CD4-positive, alpha-beta T cell treated with Interleukin-21 for 1 hour (primary cell): ENCODE measurements around the gene EVA1A.

Experiments used
- DNase-seq: peaks from one replicate; pipeline ENCODE4 v3.0.0-alpha.2; 2020

Gene EVA1A, protein sequence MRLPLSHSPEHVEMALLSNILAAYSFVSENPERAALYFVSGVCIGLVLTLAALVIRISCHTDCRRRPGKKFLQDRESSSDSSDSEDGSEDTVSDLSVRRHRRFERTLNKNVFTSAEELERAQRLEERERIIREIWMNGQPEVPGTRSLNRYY

DNA sequence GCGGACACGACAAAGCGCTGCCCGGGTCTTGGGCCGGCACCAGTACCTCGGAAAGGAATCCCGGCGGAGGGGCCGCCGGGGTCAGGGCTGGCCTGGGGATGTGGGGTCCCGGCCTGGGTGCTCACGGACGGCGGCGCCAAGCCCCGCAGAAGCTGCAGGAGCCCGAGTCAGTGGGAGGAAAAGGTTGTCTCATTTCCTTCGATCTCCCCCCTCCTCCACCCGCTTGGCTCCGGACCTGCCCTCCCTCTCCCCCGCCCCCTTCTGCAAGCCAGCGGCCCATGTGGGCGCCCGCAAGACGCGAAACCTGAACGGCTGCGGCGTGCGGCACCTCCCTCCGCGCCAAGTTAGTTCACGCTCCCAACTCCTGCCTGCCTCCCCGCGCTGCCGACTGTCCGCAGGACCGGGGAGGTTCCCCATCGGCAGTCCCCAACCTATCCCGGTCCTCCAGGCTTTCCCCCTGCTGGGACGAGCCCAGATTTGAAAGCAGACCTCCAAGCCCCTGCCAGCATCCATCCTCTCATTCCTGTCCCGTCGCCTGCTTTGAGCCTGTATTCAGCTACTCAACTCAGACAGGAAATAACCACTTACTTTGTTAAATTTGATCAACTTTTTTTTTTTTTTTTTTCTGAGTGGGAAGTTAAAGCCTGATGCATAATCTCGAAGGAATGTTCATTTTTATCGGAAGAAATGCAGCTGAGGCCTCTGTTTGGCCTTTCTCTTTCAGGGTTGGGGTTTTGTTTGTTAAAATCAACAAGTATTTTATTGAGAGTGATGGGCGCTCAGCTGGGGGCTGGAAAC, at the start of gene EVA1A:
TSS of gene EVA1A (minus strand) at position 172 of the 798 bp plus-strand sequence. CDS start 42,799 bp downstream, outside the sequence.
- no peak for DNase-seq

DNA sequence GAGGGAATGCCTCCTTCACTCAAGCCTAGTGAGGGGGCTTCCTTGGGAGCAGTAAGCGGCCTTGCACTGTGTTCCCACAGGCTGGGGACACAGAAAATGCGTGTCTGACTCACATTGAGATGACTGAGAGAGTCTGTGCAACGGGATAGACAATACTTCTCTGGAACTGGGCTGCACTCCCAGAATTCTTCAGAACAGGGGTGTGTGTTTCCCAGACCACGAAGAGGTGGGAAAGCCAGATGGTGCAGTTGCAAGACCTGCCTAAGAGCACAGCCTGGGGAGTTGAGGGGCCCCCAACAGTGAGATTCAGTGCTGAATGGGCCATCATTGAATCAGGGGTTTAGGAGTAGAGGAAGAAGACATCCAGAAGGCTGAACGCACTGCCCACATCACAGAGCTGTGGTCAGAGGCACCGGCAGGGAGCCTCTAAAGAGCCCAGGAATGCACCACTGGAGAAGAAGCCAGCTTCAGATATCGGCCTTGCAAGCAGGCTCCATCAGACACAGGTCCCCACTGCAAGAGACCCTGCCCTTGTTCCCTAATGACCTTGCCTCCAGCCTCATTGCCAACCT, 49.3 kb upstream of the EVA1A start:
- DNase-seq, result no peak

DNA sequence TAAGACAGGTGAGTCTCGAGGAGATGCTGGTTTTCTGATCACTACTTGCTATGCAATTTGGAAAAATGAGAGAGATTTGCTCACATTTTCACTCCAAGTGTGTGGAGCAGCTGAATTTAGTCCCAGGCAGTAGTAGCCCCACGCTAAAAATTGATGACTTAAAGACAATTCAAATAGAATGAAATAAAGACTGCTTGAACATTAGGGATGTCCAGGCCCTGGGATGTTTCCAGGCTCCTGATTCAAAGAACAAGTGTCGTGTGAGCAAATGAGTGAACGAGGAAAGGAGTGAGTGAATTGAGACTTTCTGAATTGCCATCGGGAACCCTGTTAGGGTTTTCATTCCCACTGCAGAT, 48.6 kb upstream of the EVA1A start:
- no peak for DNase-seq

DNA sequence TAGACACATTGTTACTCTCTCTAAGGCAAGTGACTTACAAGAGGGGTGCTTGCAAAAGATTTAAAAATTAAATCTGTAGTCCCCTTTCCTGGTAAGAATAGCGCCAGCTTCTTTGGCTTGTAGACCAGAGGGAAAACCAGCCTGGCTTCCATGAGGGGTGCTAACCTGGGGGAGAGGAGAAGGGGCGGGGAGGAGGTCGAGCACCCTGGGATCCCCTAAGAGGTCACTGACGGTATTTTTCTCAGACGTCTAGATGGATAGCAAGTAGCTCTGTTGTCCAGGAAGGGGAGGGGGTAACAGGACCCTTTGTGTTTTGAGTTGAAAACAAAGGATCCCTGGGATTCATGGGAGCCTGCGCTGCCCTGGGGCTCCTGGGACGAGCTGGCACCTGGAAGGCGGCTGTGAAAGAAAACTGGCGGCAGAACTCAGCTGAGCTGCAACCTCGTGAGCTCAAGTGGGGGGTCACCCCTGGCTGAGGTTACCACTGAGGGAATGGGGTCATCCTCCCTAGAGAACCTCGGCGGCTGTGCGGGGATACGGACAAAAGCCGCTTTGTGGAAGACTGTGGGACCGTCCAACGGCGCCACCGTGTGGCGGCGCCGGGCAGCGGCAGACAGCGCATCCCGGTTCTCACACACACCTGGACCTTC, 48.1 kb upstream of the EVA1A start:
- DNase-seq, result peak; percentile 39

DNA sequence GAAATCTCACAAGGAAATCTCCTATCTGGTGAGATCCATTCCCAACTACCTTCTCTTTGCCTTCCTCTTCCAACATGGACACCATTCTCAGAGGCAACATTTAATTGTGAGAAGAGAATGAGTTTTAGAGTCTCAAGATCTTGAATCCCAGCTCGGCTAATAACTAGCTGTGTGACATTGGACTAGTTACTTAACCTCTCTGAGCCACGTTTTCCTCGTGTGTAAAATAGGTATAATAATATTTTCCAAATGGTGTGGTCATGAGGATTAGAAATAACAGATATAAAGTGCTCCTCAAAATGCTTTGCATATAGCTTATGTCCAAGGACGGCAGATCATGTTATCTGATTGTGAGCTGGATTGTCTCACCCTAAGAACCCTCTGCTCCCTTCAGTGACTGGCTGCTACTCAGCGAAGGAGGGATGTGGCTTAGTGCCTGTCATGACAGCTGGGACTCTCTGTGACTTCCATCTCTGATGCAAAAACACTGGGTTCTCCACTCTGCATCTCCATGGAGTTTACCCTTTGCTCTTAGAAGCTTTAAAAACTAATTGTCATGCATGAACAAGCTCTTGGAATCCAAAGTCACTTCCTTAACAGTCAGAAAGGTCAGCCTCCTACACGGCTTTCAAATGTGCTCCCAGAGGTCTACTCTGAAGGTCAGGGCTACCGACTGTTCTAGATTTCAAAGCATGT, 47.4 kb upstream of the EVA1A start:
- DNase-seq, result no peak

DNA sequence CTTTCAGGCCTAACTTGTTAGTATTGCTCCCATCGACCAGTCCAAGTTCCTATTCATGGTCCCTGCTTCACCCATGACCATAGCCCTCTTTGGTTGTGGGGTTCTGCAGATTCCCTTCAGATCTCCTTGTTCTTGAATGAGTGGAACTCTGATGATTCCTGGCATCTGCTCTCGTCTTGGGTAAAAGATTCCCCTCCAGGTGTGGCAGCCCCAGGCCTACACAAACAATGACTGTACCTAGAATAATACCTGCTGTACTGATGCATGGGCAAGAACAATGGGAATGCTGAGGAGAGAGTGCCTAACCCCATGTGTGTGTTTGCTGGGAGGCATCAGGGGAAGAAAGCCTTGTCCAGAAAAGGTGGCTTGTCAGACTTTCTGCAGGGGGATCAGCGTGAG, 46.7 kb upstream of the EVA1A start:
- DNase-seq, result no peak

DNA sequence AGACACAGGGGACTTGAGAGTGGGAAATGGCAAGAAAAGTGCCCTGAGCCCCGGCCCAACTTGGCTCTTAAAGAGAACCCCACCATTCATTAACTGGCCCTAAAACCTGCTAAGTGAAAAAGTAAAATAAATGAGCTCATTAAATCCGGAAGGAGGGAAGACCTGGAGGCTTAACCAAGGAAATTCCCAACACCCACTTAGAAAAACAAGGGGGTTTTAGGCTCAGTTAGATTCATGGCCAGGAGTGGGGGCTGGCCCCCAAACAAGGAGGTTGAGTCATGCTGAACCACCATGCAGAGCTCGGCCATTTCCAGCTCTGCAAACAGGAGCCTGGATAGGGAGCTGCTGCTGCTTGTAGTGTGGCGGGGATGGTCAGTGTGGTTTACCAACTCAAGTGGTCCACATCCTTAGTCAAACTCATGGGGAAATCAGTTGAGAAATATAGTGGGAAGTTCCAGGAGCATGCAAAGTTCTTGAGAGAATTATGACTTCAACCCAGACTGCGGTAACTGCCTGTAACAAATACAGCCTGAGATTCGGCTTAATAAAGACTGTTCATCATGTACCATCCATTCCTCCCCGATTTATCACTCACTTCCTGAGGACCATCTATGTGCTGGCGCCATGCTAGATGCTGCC, 46.1 kb upstream of the EVA1A start:
- DNase-seq, result no peak

DNA sequence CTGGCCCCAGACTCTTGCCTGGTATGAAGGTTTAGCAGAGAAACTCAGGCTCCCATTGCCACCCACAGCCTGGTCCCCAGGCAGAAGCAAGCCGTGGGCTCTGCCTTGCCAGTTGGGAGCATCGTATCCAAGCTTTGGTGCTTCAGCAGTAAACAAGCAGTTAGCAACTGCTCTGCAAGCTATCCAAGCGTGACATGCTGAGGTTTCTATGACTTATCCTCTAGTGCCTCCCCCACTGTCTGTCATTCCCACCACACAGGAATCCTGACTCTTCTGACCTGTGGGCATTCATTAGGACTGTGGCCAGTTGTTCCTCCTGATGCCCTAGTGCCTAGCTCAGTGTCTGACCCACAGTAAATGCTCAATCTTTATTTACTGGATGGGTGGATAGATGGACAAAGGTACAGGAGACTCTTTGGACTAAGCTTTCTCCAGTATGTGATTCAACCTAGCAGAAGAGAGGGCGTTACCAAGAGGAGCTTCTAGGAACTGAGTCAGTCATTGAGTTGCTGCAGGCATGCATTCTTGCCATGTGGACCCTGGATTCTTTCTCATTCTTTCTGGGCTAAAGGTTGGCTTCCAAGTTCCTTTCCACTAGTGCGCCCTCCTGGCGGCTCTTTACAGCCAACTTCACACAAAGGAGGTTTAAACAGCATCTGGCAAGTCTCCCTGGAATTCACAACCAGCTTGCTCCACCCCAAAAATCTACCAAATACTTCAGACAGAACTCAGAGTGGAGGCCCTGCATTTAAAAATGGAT, 45.2 kb upstream of the EVA1A start:
- DNase-seq, result no peak

DNA sequence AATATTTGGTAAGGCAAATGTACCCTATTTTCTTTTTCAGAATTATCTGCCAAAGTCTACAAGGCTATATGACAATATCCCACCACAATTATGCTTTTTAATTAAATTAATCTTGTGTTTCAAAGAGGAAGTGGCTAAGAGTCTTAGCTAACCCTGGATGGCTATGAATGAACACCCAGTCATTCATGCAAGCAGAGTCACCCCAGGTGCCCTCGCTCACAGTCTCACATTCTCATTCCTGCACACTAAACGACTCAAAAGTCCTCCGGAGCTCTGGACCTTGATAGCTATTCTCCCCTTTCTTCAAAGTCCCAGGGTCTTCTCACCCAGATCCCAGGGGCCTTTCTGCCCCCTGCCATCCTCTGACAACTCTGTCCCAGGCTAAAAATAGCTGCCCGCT, 43.7 kb upstream of the EVA1A start:
- no peak for DNase-seq

DNA sequence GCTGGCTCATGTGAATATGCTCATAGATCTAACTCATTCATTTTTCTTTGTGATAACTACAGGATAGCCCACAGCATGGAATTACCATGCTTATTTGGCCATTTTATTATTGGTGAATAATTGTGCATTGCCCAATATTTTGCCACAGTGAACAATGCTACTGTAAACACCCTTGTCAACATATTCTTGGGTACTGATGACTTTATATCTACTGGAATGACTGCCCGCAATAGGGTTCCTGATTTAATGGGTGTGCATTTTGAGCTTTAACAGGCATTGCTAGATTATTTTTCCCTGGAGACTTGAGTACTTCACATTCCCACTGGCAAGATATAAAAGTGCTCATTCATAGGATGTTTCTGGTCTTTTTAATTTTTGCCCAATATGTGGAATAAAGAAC, 42.7 kb upstream of the EVA1A start:
- DNase-seq, result no peak

DNA sequence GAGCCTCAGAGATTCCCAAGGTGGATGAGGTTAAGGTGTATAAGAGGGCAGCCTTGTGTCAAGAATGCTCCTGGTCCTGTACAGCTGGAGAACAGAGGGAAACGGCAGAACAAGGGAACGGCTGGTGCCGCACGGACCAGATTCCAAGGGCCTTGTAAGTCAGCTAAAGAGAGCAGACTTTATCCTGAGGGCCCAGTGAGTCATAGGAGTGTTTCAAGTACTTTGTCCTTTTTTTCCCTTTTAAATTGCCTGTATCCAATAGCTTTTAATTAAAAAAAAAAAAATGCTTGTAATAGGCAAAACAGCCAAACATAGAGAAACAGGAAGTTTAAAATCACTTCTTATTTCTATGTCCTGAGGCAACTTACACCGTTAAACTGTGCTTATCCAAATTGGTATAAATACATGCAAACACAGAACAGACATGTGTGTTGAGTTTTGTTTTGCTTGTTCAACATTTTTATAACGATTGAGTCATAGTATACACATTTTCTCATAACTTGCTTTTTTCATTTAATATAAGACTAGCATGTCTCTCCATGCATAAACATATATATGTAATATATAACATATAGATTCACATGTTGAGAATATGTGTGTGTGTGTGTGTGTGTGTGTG, 42.1 kb upstream of the EVA1A start:
- no peak for DNase-seq

DNA sequence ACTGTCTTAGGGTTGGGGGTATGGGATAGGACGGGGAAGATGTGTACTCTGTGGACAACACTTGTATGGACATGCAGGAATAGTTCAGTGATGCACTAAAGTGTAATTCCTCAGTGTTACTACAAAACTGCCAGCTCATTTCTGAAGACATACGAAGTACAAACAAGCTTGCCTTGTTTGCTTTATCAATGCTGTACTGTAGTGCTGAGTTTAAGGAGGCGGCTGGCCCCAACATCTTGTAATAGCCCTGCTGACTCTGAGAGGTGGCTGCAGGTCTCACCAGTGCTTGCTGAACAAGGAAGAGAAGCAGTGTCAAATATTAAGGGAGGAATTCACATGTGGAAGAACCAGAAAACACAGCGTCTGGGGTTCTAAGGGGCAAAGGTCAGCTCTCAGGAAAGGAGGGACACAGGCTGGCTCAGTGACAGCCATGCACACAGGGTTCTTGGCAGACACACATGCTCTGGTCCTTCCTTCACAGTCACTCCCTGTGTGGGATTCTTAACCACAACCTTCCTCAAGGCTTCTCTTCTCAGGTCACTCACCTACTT, 39.8 kb upstream of the EVA1A start:
- DNase-seq, result no peak

DNA sequence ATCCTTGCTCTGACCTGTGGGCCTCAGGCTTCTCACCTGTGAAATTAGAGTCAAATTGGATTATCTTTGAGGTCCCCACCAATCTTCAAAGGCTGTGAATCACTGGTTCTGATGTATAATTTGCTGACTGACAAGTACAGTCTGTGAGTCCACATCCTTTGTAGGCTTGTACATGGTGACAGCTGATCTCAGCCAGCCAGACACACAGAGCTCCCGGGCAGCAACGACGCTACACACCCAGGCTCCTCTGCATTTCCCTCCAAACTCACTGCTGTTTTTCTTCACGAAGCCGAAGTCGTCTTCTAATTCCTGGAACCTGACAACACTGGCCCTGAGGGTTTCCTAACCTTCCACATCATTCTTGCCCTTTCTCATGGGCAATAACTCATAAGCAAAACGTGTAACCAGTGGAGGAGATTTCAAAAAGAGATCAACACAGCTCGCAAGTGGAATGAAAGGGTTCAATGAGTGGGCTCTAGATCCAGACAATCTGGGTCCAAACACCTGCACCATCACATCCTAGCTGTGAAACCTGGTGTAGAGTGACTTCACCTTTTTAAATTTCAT, 37.9 kb upstream of the EVA1A start:
- no peak for DNase-seq

DNA sequence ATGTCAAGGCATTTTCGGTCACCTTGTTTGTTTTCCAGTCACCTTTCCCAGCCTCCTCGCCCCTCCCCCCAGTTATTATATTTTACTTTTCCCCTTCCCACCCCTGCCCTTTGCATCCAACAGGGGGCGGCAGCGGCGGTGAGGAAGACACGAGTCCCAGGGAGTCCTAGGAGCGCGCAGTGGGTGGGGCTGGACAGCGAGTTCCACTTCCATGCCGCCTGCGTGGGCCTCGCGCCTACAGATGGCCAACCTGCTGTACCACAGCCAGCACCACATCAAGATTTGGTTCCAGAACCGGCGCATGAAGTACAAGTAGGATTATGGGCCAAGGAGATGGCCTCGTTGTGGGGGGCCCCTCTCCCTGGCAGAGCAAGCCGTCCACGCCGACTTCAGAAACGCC, 37.2 kb upstream of the EVA1A start:
- DNase-seq, result no peak

DNA sequence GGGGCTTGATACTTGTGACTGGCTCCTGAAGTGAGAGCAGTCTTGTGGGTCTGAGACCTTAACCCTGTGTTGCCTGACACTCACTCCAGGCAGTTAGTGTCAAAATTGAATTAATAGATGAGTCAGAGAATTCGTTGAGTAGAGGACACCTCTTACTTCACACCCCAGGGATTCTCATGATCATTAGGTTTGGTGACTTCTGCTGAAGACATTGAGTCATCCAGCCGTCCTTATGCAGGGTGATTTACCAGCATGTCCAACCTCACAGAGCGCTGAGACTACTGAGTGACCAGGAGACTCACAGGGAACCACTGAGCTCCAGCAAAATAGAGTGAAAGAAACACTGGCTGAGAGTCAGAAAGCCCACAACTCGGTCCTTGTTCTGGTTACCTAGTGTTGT, 36.0 kb upstream of the EVA1A start:
- DNase-seq, result no peak

DNA sequence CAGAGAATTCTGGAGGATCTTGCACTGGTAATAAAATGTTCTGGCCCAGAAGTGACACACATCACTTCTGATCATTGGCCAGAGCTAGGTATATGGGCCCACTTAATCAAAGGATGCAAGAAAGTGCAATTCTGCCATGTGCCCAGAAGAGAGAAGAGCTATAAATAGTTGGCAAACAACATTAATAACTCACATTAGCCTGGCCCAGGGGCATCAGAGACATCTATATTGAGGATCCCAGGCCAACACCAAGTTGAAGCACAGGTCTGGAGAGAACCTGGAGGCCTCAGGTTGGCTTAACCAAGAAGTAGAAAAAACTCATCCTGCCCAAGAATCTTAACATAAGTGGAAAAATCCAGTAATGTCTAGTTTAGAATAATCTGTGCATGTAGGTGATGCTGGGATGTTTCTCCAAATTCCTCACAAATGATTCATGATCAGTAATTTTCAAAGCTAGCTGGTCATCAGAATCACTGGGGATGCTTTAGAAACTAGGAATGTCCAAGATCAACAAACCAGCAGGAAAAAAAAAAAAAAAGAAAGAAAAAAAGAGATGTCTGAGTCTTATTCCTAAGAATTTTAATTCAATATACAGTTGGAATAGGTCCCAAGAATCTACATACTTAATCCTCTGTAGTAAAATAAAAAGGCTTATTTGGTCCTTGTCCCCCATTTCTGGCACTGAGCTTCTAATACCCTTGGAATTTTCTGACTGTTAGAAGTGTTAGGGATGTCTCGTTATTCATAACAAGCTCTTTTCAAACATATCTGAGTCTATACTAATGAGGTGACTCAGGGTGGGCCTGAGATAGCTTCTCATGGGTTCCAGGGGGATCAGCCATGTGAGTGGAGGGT, 35.0 kb upstream of the EVA1A start:
- no peak for DNase-seq

DNA sequence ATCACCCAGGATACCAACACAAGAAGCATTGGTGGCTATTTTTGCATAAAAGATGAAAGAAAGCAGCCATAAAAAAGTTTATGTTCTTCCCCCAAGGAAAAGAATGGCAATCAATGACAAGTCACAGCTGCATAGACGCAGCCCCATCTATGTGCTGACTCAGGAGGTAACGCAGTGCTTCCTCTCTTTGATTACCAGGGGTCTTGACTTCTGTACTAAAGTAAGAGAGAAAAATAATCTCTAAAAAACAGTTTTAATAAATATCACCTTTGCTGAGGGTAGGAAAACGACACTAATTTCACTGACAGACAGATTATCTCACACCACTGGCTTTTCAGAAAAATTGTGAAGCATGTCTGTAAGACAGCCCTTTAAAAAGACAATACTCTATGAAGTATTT, 33.9 kb upstream of the EVA1A start:
- no peak for DNase-seq

DNA sequence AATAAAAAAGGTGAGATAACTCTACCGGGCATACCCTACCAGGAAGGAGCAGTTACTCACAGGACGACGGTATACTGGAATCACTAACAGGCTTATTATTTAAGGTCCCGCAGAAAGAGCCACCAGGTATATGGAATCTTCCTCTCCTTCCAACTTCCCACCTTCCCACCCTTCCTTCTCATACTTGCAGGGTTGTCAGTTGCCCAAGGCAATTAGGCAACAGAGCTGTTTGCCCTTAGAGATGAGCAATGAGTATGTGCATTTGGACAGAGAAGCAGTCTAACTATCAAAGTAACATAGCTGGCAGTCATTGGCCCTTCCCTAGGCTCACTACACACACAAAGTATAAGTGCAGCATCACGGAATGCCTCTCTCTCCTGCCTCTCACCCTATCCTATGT, 32.1 kb upstream of the EVA1A start:
- DNase-seq, result no peak

DNA sequence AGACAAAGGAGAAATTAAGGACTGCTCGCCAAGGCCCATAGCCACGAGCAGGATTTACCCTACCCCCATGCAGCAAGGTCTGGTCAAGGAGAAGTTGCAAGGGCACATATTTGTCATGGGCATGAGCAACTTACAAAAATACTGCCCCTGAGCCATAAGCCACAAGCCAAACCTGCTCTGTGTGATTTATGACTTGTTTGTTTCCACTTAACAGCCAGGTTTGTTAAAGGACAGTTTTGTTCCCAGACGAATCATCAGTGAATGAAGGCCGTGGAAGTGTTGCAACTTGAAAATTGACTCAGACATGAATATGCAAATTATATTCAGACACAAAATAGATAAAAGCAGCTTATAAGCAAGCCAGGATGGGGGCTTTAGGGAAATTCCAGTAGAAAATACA, 31.3 kb upstream of the EVA1A start:
- no peak for DNase-seq
